B cell (primary cell): ENCODE results near the gene ARHGAP28. TPM values are rescaled to one million over a fixed set of nuclear protein-coding genes. Genes with fewer than 3 reads are reported as not detected.

Source experiments
- ATAC-seq: fragments of 200-7000 bp; cut with Tn5 transposase; one replicate; pipeline ENCODE4 v1.10.0; 2021; ENCODE audit warnings: low read depth, mild to moderate bottlenecking, moderate number of reproducible peaks, moderate library complexity
- CTCF ChIA-PET: fragments of 350-600 bp; sonication (Branson Sonifier 250); formaldehyde crosslinking; loops from one replicate; lab custom pipeline; 2021; ENCODE audit warnings: antibody characterized with exemption, inconsistent platforms; lab: Charles Lee
- POLR2A ChIA-PET: fragments of 350-600 bp; sonication (Branson Sonifier 250); formaldehyde crosslinking; loops from one replicate; lab custom pipeline; 2021; ENCODE audit warnings: antibody characterized with exemption; lab: Charles Lee
- DNase-seq: peaks from one replicate; pipeline ENCODE4 v3.0.0; 2013
- H2AFZ ChIP-seq: 2 replicates; pipeline ENCODE4 v1.6.1; 2012; ENCODE audit warnings: mild to moderate bottlenecking, low read depth, low read length; ENCODE audit not compliant: insufficient read depth, poor library complexity, severe bottlenecking
- H3K27ac ChIP-seq, 2 donors: 1 replicate in 1 of 2; 2 replicates in 1 of 2; pipeline ENCODE4 v1.5.1; 2012 to 2013; ENCODE audit warnings: low read length in 2 of 2, mild to moderate bottlenecking in 2 of 2, moderate library complexity in 1 of 2
- H3K27me3 ChIP-seq, 4 experiments: fragments of 200-600 bp in 1 of 4; sonication (generic) in 1 of 4; replicated peaks in 1 of 4; 1 replicate in 2 of 4; 2 replicates in 2 of 4; pipeline versions ENCODE4 v1.6.1 to v1.7.0; 2013 to 2016; ENCODE audit warnings: low read length in 3 of 4, mild to moderate bottlenecking in 2 of 4, mixed read lengths in 1 of 4, moderate library complexity in 1 of 4; ENCODE audit not compliant: insufficient read depth in 4 of 4, control insufficient read depth in 3 of 4; ENCODE audit errors: control extremely low read depth in 1 of 4
- H3K36me3 ChIP-seq, 2 experiments: replicated peaks in 1 of 2; 1 replicate in 1 of 2; 2 replicates in 1 of 2; pipeline versions ENCODE4 v1.6.1 to v1.7.1; 2013; ENCODE audit warnings: low read length in 1 of 2; ENCODE audit not compliant: insufficient read depth in 2 of 2, control insufficient read depth in 1 of 2; ENCODE audit errors: control extremely low read depth in 1 of 2, extremely low read depth in 1 of 2
- H3K4me1 ChIP-seq, 2 donors: fragments of 200-600 bp in 1 of 2; sonication (generic) in 1 of 2; 1 replicate in 1 of 2; 2 replicates in 1 of 2; pipeline versions ENCODE4 v1.5.1 to v1.6.1; 2013 to 2017; ENCODE audit warnings: low read length in 2 of 2; ENCODE audit not compliant: control insufficient read depth in 2 of 2, insufficient read depth in 2 of 2
- H3K4me2 ChIP-seq: replicated peaks from 2 replicates; pipeline ENCODE3; 2012; ENCODE audit warnings: mild to moderate bottlenecking, low read depth, low read length; ENCODE audit not compliant: poor library complexity, severe bottlenecking
- H3K4me3 ChIP-seq, 5 experiments: fragments of 200-600 bp in 1 of 5; sonication (generic) in 1 of 5; 1 replicate in 3 of 5; 2 replicates in 2 of 5; pipeline versions ENCODE4 v1.5.1 to v1.7.0; 2011 to 2016; ENCODE audit warnings: low read length in 4 of 5, mild to moderate bottlenecking in 4 of 5, low read depth in 2 of 5, control low read depth in 1 of 5, moderate library complexity in 1 of 5; ENCODE audit not compliant: insufficient read depth in 1 of 5; ENCODE audit errors: control extremely low read depth in 1 of 5, extremely low read depth in 1 of 5
- H3K79me2 ChIP-seq: fragments of 200-600 bp; sonication (generic); one replicate; pipeline ENCODE4 v1.6.0; 2016; ENCODE audit warnings: low read length; ENCODE audit not compliant: control insufficient read depth, insufficient read depth
- H3K9ac ChIP-seq: fragments of 200-600 bp; sonication (generic); 2 replicates; pipeline ENCODE4 v1.6.1; 2017; ENCODE audit warnings: mild to moderate bottlenecking, low read length, moderate library complexity
- H3K9me3 ChIP-seq, 3 donors: one replicate each; pipeline versions ENCODE4 v1.6.1 to v1.7.1; 2013; ENCODE audit warnings: low read length in 2 of 3; ENCODE audit not compliant: control insufficient read depth in 2 of 3, insufficient read depth in 1 of 3; ENCODE audit errors: control extremely low read depth in 1 of 3
- H4K20me1 ChIP-seq: 2 replicates; pipeline ENCODE4 v1.6.0; 2012; ENCODE audit warnings: mild to moderate bottlenecking, low read length; ENCODE audit not compliant: insufficient read depth, control insufficient read depth, poor library complexity, severe bottlenecking
- H3K27ac Mint-ChIP-seq: one replicate; pipeline ENCODE4 v1.8.0; 2021; ENCODE audit warnings: mixed read lengths
- H3K27me3 Mint-ChIP-seq: one replicate; pipeline ENCODE4 v1.8.0; 2021; ENCODE audit warnings: mixed read lengths
- H3K4me1 Mint-ChIP-seq: one replicate; pipeline ENCODE4 v1.8.0; 2021; ENCODE audit warnings: mixed read lengths
- H3K4me3 Mint-ChIP-seq: one replicate; pipeline ENCODE4 v1.8.0; 2021; ENCODE audit warnings: mixed read lengths
- H3K9me3 Mint-ChIP-seq: one replicate; pipeline ENCODE4 v1.8.0; 2022; ENCODE audit warnings: mixed read lengths; ENCODE audit not compliant: insufficient read depth
- EZH2 ChIP-seq: IDR thresholded peaks from 2 replicates; pipeline ENCODE4 v1.6.1; 2012; ENCODE audit warnings: borderline replicate concordance, low read depth, mild to moderate bottlenecking, moderate library complexity, low read length; ENCODE audit not compliant: insufficient read depth, poor library complexity, severe bottlenecking
- WGBS: methylation state at CpG from one replicate; pipeline ENCODE4 v1.1.5; 2013; ENCODE audit warnings: missing lambda C conversion rate; ENCODE audit not compliant: insufficient coverage; 5-methylcytosine and 5-hydroxymethylcytosine counted together
- intact Hi-C: fragments of 100-400 bp; cut with micrococcal nuclease; formaldehyde crosslinking; loops from one replicate; pipeline ENCODE4 v1.10.0; 2022
- polyA plus RNA-seq: library from polyadenylated mRNA; depleted of rRNA; stranded (reverse); fragments of >200 nt; gene quantifications from 2 replicates; pipeline ENCODE4 v1.2.3, GENCODE V29; 2012
- total RNA-seq, 2 donors: library from RNA; stranded (reverse); fragments of 120-200 nt in 1 of 2; gene quantifications; 1 replicate in 1 of 2; 2 replicates in 1 of 2; pipeline versions ENCODE4 v1.2.3 to v1.2.4, GENCODE V29; 2013 to 2022
- TF ChIP-seq, protein P1 (sequence below): fragments of 200-600 bp; IDR thresholded peaks from one replicate; pipeline ENCODE4 v1.8.0; 2022; ENCODE audit warnings: antibody characterized with exemption, mild to moderate bottlenecking

Gene ARHGAP28
- total and polyA plus RNA-seq, 2 donors (not counting 1 experiment from before 2014, with no cell fraction given), result not detected

- POLR2A ChIA-PET, result no interaction called here
- H3K4me2 ChIP-seq, result no peak overlapping the region
- H3K4me1 ChIP-seq, result no peaks in the 10 kb centered on the region
- no peak overlapping the region for H3K27ac ChIP-seq
- no peak for ATAC-seq
- DNase-seq, result no peak
- H3K27me3 ChIP-seq, result no peaks in the 10 kb centered on the region
- no peak overlapping the region for H3K27ac Mint-ChIP-seq
- no peaks in the 10 kb centered on the region for H3K36me3 ChIP-seq
- H2AFZ ChIP-seq, result no peak overlapping the region
- CTCF ChIA-PET, result no interaction called here
- peaks cover 0 to 1% (median 0%) of the 10 kb centered on the region in 3 donors for H3K9me3 ChIP-seq
- H3K79me2 ChIP-seq, result no peaks in the 10 kb centered on the region
- H3K9ac ChIP-seq, result no peak overlapping the region
- intact Hi-C loops, result no loop called here
- H3K27me3 Mint-ChIP-seq, result no peaks in the 10 kb centered on the region
- H3K9me3 Mint-ChIP-seq, result no peaks in the 10 kb centered on the region
- 60% methylated on average over 1 of the region's 6 CpGs for WGBS
- H4K20me1 ChIP-seq, result no peaks in the 10 kb centered on the region
- no peak overlapping the region for H3K4me3 ChIP-seq
- no peaks in the 10 kb centered on the region for H3K4me1 Mint-ChIP-seq
- TF ChIP-seq, protein P1, sequence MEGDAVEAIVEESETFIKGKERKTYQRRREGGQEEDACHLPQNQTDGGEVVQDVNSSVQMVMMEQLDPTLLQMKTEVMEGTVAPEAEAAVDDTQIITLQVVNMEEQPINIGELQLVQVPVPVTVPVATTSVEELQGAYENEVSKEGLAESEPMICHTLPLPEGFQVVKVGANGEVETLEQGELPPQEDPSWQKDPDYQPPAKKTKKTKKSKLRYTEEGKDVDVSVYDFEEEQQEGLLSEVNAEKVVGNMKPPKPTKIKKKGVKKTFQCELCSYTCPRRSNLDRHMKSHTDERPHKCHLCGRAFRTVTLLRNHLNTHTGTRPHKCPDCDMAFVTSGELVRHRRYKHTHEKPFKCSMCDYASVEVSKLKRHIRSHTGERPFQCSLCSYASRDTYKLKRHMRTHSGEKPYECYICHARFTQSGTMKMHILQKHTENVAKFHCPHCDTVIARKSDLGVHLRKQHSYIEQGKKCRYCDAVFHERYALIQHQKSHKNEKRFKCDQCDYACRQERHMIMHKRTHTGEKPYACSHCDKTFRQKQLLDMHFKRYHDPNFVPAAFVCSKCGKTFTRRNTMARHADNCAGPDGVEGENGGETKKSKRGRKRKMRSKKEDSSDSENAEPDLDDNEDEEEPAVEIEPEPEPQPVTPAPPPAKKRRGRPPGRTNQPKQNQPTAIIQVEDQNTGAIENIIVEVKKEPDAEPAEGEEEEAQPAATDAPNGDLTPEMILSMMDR, result no peak
- TF ChIP-seq EZH2, result no peak
- no peak overlapping the region for H3K4me3 Mint-ChIP-seq
Measured at GRCh38 chr18:6763524-6763923, 34.0 kb downstream of the ARHGAP28 start.

DNA sequence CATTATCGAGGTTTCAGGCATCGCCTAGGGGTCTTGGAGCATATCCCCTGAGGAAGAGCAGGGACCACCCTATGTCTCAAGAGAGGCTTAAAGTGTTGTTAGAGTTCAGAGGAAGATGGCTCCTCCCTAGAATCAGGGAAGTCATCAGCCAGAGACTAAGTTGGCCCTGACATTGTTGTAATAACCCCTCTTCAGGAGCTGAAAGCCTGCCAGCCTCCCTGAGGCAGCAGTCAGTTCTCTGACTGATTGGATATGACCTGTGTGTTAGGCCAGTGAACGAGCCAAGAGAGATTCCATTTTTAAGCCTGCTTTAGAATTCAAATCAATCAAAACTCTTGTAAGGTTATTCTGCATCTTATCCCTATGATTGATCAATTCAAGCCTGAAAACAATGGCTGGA, 34.9 kb downstream of the ARHGAP28 start:
- ATAC-seq (no peak), DNase-seq (no peak)
- H3K27me3 Mint-ChIP-seq, result no peaks in the 10 kb centered on the region
- no peak overlapping the region for H3K4me3 Mint-ChIP-seq
- no peaks in the 10 kb centered on the region for H3K9me3 Mint-ChIP-seq
- intact Hi-C loops, result no loop called here
- Histone ChIP-seq H3K27ac (no peak overlapping the region), H4K20me1 (no peaks in the 10 kb centered on the region), H3K36me3 (no peaks in the 10 kb centered on the region), H3K9ac (no peak overlapping the region), H3K27me3 (no peaks in the 10 kb centered on the region), H3K4me3 (no peak overlapping the region), H3K9me3 (peaks cover 0 to 3% (median 0%) of the 10 kb centered on the region in 3 donors), H2AFZ (no peak overlapping the region), H3K4me2 (no peak overlapping the region), H3K4me1 (no peaks in the 10 kb centered on the region), H3K79me2 (no peaks in the 10 kb centered on the region)
- TF ChIP-seq, protein P1, result no peak
- no peak for TF ChIP-seq EZH2
- WGBS, result 80% methylated on average over 1 of the region's 3 CpGs
- CTCF ChIA-PET, result no interaction called here
- POLR2A ChIA-PET, result no interaction called here
- no peak overlapping the region for H3K27ac Mint-ChIP-seq
- no peaks in the 10 kb centered on the region for H3K4me1 Mint-ChIP-seq
